Prostate gland (tissue), 2 donors: ENCODE measurements around the gene WASHC2C.
"Not testable (repeated sequence)": the region's sequence is repeated elsewhere in the genome, so short reads cannot be mapped to it uniquely, and the experiment has no call there.

Experiments used
- POLR2A ChIP-seq: fragments of 450-650 bp; IDR thresholded peaks from one replicate; pipeline ENCODE4 v1.6.1; 2016; ENCODE audit warnings: antibody characterized with exemption, mild to moderate bottlenecking
- TF ChIP-seq, protein P1 (sequence below), 4 experiments: fragments of 200-600 bp in 2 of 4; fragments of 450-650 bp in 2 of 4; sonication (generic) in 2 of 4; IDR thresholded peaks; 1 replicate in 3 of 4; 2 replicates in 1 of 4; pipeline ENCODE4 v1.5.1; 2016 to 2019; ENCODE audit warnings: antibody characterized with exemption in 4 of 4, mild to moderate bottlenecking in 2 of 4, moderate library complexity in 2 of 4

GRCh38 chr10:45734449-45734848 is 7.4 kb downstream of the WASHC2C start:
- TF ChIP-seq, protein P1, sequence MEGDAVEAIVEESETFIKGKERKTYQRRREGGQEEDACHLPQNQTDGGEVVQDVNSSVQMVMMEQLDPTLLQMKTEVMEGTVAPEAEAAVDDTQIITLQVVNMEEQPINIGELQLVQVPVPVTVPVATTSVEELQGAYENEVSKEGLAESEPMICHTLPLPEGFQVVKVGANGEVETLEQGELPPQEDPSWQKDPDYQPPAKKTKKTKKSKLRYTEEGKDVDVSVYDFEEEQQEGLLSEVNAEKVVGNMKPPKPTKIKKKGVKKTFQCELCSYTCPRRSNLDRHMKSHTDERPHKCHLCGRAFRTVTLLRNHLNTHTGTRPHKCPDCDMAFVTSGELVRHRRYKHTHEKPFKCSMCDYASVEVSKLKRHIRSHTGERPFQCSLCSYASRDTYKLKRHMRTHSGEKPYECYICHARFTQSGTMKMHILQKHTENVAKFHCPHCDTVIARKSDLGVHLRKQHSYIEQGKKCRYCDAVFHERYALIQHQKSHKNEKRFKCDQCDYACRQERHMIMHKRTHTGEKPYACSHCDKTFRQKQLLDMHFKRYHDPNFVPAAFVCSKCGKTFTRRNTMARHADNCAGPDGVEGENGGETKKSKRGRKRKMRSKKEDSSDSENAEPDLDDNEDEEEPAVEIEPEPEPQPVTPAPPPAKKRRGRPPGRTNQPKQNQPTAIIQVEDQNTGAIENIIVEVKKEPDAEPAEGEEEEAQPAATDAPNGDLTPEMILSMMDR (IDR thresholded peaks at IDR 0.05) = not testable (repeated sequence)
- not testable (repeated sequence) for TF ChIP-seq POLR2A
